Thymus (tissue), 11 donors: Measurements from ENCODE around the gene AMELX. TPM values are rescaled to one million over a fixed set of nuclear protein-coding genes. Genes with fewer than 3 reads are reported as not detected.

ENCODE experiments used
- DNase-seq, 9 donors: peaks; one replicate each; pipeline ENCODE4 v3.0.0-alpha.2; 2013; ENCODE audit warnings: low spot score in 9 of 9, low read depth in 6 of 9, missing footprints in 1 of 9
- H3K27ac ChIP-seq, 2 donors: one replicate each; pipeline ENCODE4 v1.5.1; 2013; ENCODE audit warnings: control low read depth in 1 of 2, low read depth in 1 of 2, low read length in 1 of 2, mild to moderate bottlenecking in 1 of 2, moderate library complexity in 1 of 2
- H3K27me3 ChIP-seq, 2 donors: one replicate each; pipeline ENCODE4 v1.5.1; 2013; ENCODE audit warnings: low read length in 1 of 2; ENCODE audit not compliant: control insufficient read depth in 2 of 2, insufficient read depth in 1 of 2
- H3K36me3 ChIP-seq, 2 donors: one replicate each; pipeline ENCODE4 v1.5.1; 2013; ENCODE audit warnings: low read length in 1 of 2, mild to moderate bottlenecking in 1 of 2, moderate library complexity in 1 of 2; ENCODE audit not compliant: control insufficient read depth in 2 of 2, insufficient read depth in 2 of 2
- H3K4me1 ChIP-seq, 2 donors: one replicate each; pipeline ENCODE4 v1.5.1; 2013; ENCODE audit warnings: low read length in 2 of 2; ENCODE audit not compliant: control insufficient read depth in 2 of 2, insufficient read depth in 2 of 2
- H3K4me3 ChIP-seq, 2 donors: one replicate each; pipeline ENCODE4 v1.5.1; 2013; ENCODE audit warnings: low read length in 2 of 2, control low read depth in 1 of 2, mild to moderate bottlenecking in 1 of 2
- H3K9me3 ChIP-seq, 2 donors: one replicate each; pipeline ENCODE4 v1.5.1; 2013; ENCODE audit warnings: low read length in 1 of 2, mild to moderate bottlenecking in 1 of 2; ENCODE audit not compliant: control insufficient read depth in 2 of 2, insufficient read depth in 1 of 2
- WGBS: extraction: QIAGEN DNeasy Blood & Tissue Kit; methylation state at CpG from one replicate; pipeline ENCODE4 v1.1.7; 2013; 5-methylcytosine and 5-hydroxymethylcytosine counted together
- polyA plus RNA-seq: library from polyadenylated mRNA; stranded (reverse); fragments of 200-250 nt; gene quantifications from one replicate; pipeline ENCODE4 v1.2.3, GENCODE V29; 2013
- total RNA-seq: library from RNA; stranded (reverse); fragments of 120-200 nt; gene quantifications from one replicate; pipeline ENCODE4 v1.2.4, GENCODE V29; 2013
- donor health status: healthy.

AMELX gene
- total and polyA plus RNA-seq, 2 donors = 0.14 TPM; not detected in 1

- no peaks in the 10 kb centered on the region for H3K36me3 ChIP-seq
- H3K4me3 ChIP-seq = no peak overlapping the region
- no peaks in the 10 kb centered on the region for H3K27me3 ChIP-seq
- no peak overlapping the region for H3K27ac ChIP-seq
- no peak for DNase-seq
- H3K9me3 ChIP-seq = no peaks in the 10 kb centered on the region
- 87% methylated on average over 3 of the region's 3 CpGs for WGBS
- H3K4me1 ChIP-seq = no peaks in the 10 kb centered on the region
Observed at GRCh38 chrX:11328134-11328533, 34.9 kb downstream of the AMELX start.

GRCh38 chrX:11329021-11329420, 35.8 kb downstream of the AMELX start:
- Histone ChIP-seq H3K27me3 (no peaks in the 10 kb centered on the region), H3K4me3 (no peak overlapping the region), H3K27ac (no peak overlapping the region), H3K4me1 (no peaks in the 10 kb centered on the region), H3K9me3 (no peaks in the 10 kb centered on the region), H3K36me3 (no peaks in the 10 kb centered on the region)
- 56% methylated on average over 5 of the region's 5 CpGs for WGBS
- DNase-seq = no peak

GRCh38 chrX:11331788-11332187, 38.6 kb downstream of the AMELX start:
- Histone ChIP-seq H3K36me3 (no peaks in the 10 kb centered on the region), H3K4me1 (no peaks in the 10 kb centered on the region), H3K27me3 (no peaks in the 10 kb centered on the region), H3K4me3 (no peak overlapping the region), H3K27ac (no peak overlapping the region), H3K9me3 (no peaks in the 10 kb centered on the region)
- DNase-seq = no peak
- 96% methylated on average over 2 of the region's 2 CpGs for WGBS

GRCh38 chrX:11334165-11334564, 41.0 kb downstream of the AMELX start:
- H3K27ac ChIP-seq = no peak overlapping the region
- WGBS = 75% methylated on average over 2 of the region's 2 CpGs
- H3K9me3 ChIP-seq = no peaks in the 10 kb centered on the region
- no peaks in the 10 kb centered on the region for H3K36me3 ChIP-seq
- DNase-seq = no peak
- no peaks in the 10 kb centered on the region for H3K4me1 ChIP-seq
- no peak overlapping the region for H3K4me3 ChIP-seq
- no peaks in the 10 kb centered on the region for H3K27me3 ChIP-seq

GRCh38 chrX:11336201-11336600, 43.0 kb downstream of the AMELX start:
- no peak for DNase-seq
- 22% methylated on average over 2 of the region's 2 CpGs for WGBS
- H3K27ac ChIP-seq = no peak overlapping the region
- H3K4me3 ChIP-seq = no peak overlapping the region
- no peaks in the 10 kb centered on the region for H3K27me3 ChIP-seq
- no peaks in the 10 kb centered on the region for H3K9me3 ChIP-seq
- H3K36me3 ChIP-seq = no peaks in the 10 kb centered on the region
- H3K4me1 ChIP-seq = no peaks in the 10 kb centered on the region

- WGBS = 92% methylated on average over 1 of the region's 1 CpG
- no peak overlapping the region for H3K27ac ChIP-seq
- H3K27me3 ChIP-seq = no peaks in the 10 kb centered on the region
Observed at GRCh38 chrX:11337292-11338009, 44.2 kb downstream of the AMELX start.

GRCh38 chrX:11341274-11342201, 48.3 kb downstream of the AMELX start:
- Histone ChIP-seq H3K4me1 (no peaks in the 10 kb centered on the region), H3K9me3 (no peaks in the 10 kb centered on the region), H3K27ac (no peak overlapping the region), H3K27me3 (no peaks in the 10 kb centered on the region), H3K36me3 (no peaks in the 10 kb centered on the region), H3K4me3 (no peak overlapping the region)
- 15% methylated on average over 10 of the region's 10 CpGs for WGBS
- no peak for DNase-seq

More at GRCh38 chrX:11337292-11338009, 44.2 kb downstream of the AMELX start:
- no peaks in the 10 kb centered on the region for H3K4me1 ChIP-seq
- no peaks in the 10 kb centered on the region for H3K9me3 ChIP-seq
- DNase-seq = no peak
- H3K4me3 ChIP-seq = no peak overlapping the region
- H3K36me3 ChIP-seq = no peaks in the 10 kb centered on the region

GRCh38 chrX:11342673-11343072, 49.5 kb downstream of the AMELX start:
- no peaks in the 10 kb centered on the region for H3K9me3 ChIP-seq
- no peak for DNase-seq
- H3K36me3 ChIP-seq = no peaks in the 10 kb centered on the region
- H3K4me3 ChIP-seq = no peak overlapping the region
- H3K27me3 ChIP-seq = no peaks in the 10 kb centered on the region
- H3K4me1 ChIP-seq = no peaks in the 10 kb centered on the region
- H3K27ac ChIP-seq = no peak overlapping the region

- no peak overlapping the region for H3K27ac ChIP-seq
- H3K9me3 ChIP-seq = no peaks in the 10 kb centered on the region
- H3K36me3 ChIP-seq = no peaks in the 10 kb centered on the region
- 98% methylated on average over 2 of the region's 2 CpGs for WGBS
- H3K4me3 ChIP-seq = no peak overlapping the region
- H3K27me3 ChIP-seq = no peaks in the 10 kb centered on the region
- no peak for DNase-seq
- no peaks in the 10 kb centered on the region for H3K4me1 ChIP-seq
Observed at GRCh38 chrX:11346121-11346682, 53.0 kb downstream of the AMELX start.
